MM.1S (cell line): ENCODE data around the gene REEP1.

Experiments used
- DNase-seq: peaks from one replicate; pipeline ENCODE4 v3.0.0-alpha.2; 2015
- H2AFZ ChIP-seq: fragments of 300-600 bp; sonication (generic); 2 replicates; pipeline ENCODE4 v1.6.0; 2016; ENCODE audit warnings: antibody characterized with exemption, low read length
- H3F3A ChIP-seq: fragments of 300-600 bp; sonication (generic); 2 replicates; pipeline ENCODE4 v1.6.1; 2016; ENCODE audit warnings: mild to moderate bottlenecking, antibody characterized with exemption, low read length, moderate library complexity, mixed read lengths; ENCODE audit not compliant: insufficient read depth
- H3K27ac ChIP-seq: fragments of 300-600 bp; sonication (generic); 2 replicates; pipeline ENCODE4 v1.5.1; 2016; ENCODE audit warnings: mild to moderate bottlenecking, low read length
- H3K27me3 ChIP-seq: fragments of 300-600 bp; sonication (generic); replicated peaks from 2 replicates; pipeline ENCODE4 v1.6.0; 2016; ENCODE audit warnings: low read length; ENCODE audit not compliant: insufficient read depth
- H3K36me3 ChIP-seq: fragments of 300-600 bp; sonication (generic); replicated peaks from 2 replicates; pipeline ENCODE4 v1.6.1; 2016; ENCODE audit warnings: mild to moderate bottlenecking, low read length, mixed read lengths; ENCODE audit not compliant: insufficient read depth
- H3K4me1 ChIP-seq: fragments of 300-600 bp; sonication (generic); 2 replicates; pipeline ENCODE4 v1.6.1; 2016; ENCODE audit warnings: low read length, mixed read lengths
- H3K4me2 ChIP-seq: fragments of 300-600 bp; sonication (generic); 2 replicates; pipeline ENCODE4 v1.6.0; 2016; ENCODE audit warnings: low read depth, low read length
- H3K4me3 ChIP-seq: fragments of 300-600 bp; sonication (generic); 2 replicates; pipeline ENCODE4 v1.5.1; 2016; ENCODE audit warnings: low read length, mixed read lengths
- H3K79me2 ChIP-seq: fragments of 300-600 bp; sonication (generic); 2 replicates; pipeline ENCODE4 v1.6.1; 2016; ENCODE audit warnings: mixed run types, low read length, mixed read lengths
- H3K9ac ChIP-seq: fragments of 300-600 bp; sonication (generic); 2 replicates; pipeline ENCODE4 v1.6.1; 2016; ENCODE audit warnings: low read length, mixed read lengths
- H3K9me2 ChIP-seq: fragments of 300-600 bp; sonication (generic); replicated peaks from 2 replicates; pipeline ENCODE4 v1.6.1; 2016; ENCODE audit warnings: mild to moderate bottlenecking, low read length, mixed read lengths; ENCODE audit not compliant: insufficient read depth
- H3K9me3 ChIP-seq: fragments of 300-600 bp; sonication (generic); replicated peaks from 2 replicates; pipeline ENCODE4 v1.6.1; 2016; ENCODE audit warnings: mild to moderate bottlenecking, low read length, mixed read lengths; ENCODE audit not compliant: insufficient read depth
- H4K20me1 ChIP-seq: fragments of 300-600 bp; sonication (generic); 2 replicates; pipeline ENCODE4 v1.6.1; 2016; ENCODE audit warnings: mild to moderate bottlenecking, low read length, moderate library complexity, mixed read lengths; ENCODE audit not compliant: insufficient read depth
- CTCF ChIP-seq: fragments of 300-600 bp; sonication (generic); IDR thresholded peaks from 2 replicates; pipeline ENCODE4 v1.5.1; 2016; ENCODE audit warnings: antibody characterized with exemption, low read length, mixed read lengths
- EZH2 ChIP-seq: fragments of 300-600 bp; sonication (generic); optimal IDR thresholded peaks from 2 replicates; pipeline ENCODE3; 2017; ENCODE audit warnings: low read depth, mild to moderate bottlenecking, antibody characterized with exemption, low read length, mixed read lengths
- EZH2phosphoT487 ChIP-seq: fragments of 300-600 bp; sonication (generic); IDR thresholded peaks from 2 replicates; pipeline ENCODE4 v1.6.1; 2018; ENCODE audit warnings: antibody characterized with exemption, low read length

The REEP1 gene

GRCh38 chr2:86224645-86225355 is 112.6 kb downstream of the REEP1 start:
- no peaks in the 10 kb centered on the region; the same call in 1 of the 2 replicates for H3F3A ChIP-seq

GRCh38 chr2:86223927-86224560 is 113.4 kb downstream of the REEP1 start:
- H3K4me3 ChIP-seq, result no peak overlapping the region
- H4K20me1 ChIP-seq, result no peaks in the 10 kb centered on the region
- no peak overlapping the region; the same call in 1 of the 2 replicates for H3K27ac ChIP-seq
- H3K79me2 ChIP-seq, result no peaks in the 10 kb centered on the region
- H3K9ac ChIP-seq, result no peak overlapping the region
- no peak overlapping the region for H3K4me2 ChIP-seq
- TF ChIP-seq EZH2 (no peak), CTCF (no peak), EZH2phosphoT487 (no peak)
- no peaks in the 10 kb centered on the region for H3K9me3 ChIP-seq
- peaks cover 7% of the 10 kb centered on the region for H3K4me1 ChIP-seq
- H3K9me2 ChIP-seq, result no peaks in the 10 kb centered on the region
- H3K36me3 ChIP-seq, result no peaks in the 10 kb centered on the region
- no peaks in the 10 kb centered on the region; the same call in 1 of the 2 replicates for H3F3A ChIP-seq
- H2AFZ ChIP-seq, result no peak overlapping the region
- H3K27me3 ChIP-seq, result no peaks in the 10 kb centered on the region
- no peak for DNase-seq

More at GRCh38 chr2:86224645-86225355, 112.6 kb downstream of the REEP1 start:
- H3K79me2 ChIP-seq, result no peaks in the 10 kb centered on the region
- no peaks in the 10 kb centered on the region for H3K36me3 ChIP-seq
- H3K27me3 ChIP-seq, result no peaks in the 10 kb centered on the region
- no peak overlapping the region for H3K9ac ChIP-seq
- H2AFZ ChIP-seq, result no peak overlapping the region
- TF ChIP-seq EZH2 (no peak), CTCF (peak; percentile 36)
- peaks cover 7% of the 10 kb centered on the region for H3K4me1 ChIP-seq
- no peak overlapping the region for H3K4me2 ChIP-seq
- no peaks in the 10 kb centered on the region for H3K9me3 ChIP-seq
- H3K27ac ChIP-seq, result peak overlapping the region; percentile 43; the same call in 1 of the 2 replicates
- DNase-seq, result peak; percentile 26
- no peaks in the 10 kb centered on the region for H4K20me1 ChIP-seq
- no peak overlapping the region for H3K4me3 ChIP-seq
- no peaks in the 10 kb centered on the region for H3K9me2 ChIP-seq

GRCh38 chr2:86223140-86223926 is 114.1 kb downstream of the REEP1 start:
- Histone ChIP-seq H4K20me1 (no peaks in the 10 kb centered on the region), H3K4me1 (peaks cover 7% of the 10 kb centered on the region), H3K9ac (no peak overlapping the region), H3K9me3 (no peaks in the 10 kb centered on the region), H3F3A (no peaks in the 10 kb centered on the region; the same call in 1 of the 2 replicates), H3K4me2 (no peak overlapping the region), H3K9me2 (no peaks in the 10 kb centered on the region), H2AFZ (no peak overlapping the region), H3K27ac (no peak overlapping the region), H3K36me3 (no peaks in the 10 kb centered on the region), H3K4me3 (no peak overlapping the region), H3K79me2 (no peaks in the 10 kb centered on the region), H3K27me3 (no peaks in the 10 kb centered on the region)
- TF ChIP-seq EZH2, result no peak
- DNase-seq, result no peak
